Mammary epithelial cell (primary cell): Measurements from ENCODE around the gene RUSC1.

Source experiments
- CTCF ChIP-seq, 2 donors: IDR thresholded peaks in 1 of 2; conservative IDR thresholded peaks in 1 of 2; 2 replicates each; pipeline ENCODE4 v1.5.1; 2011 to 2012; ENCODE audit warnings: inconsistent platforms in 2 of 2, low read length in 2 of 2, mild to moderate bottlenecking in 2 of 2, control low read depth in 1 of 2, low read depth in 1 of 2; ENCODE audit not compliant: insufficient read depth in 1 of 2; ENCODE audit errors: extremely low read depth in 1 of 2
- EZH2 ChIP-seq: IDR thresholded peaks from 2 replicates; pipeline ENCODE4 v1.6.1; 2012; ENCODE audit warnings: low read length, inconsistent platforms, borderline replicate concordance

DNA sequence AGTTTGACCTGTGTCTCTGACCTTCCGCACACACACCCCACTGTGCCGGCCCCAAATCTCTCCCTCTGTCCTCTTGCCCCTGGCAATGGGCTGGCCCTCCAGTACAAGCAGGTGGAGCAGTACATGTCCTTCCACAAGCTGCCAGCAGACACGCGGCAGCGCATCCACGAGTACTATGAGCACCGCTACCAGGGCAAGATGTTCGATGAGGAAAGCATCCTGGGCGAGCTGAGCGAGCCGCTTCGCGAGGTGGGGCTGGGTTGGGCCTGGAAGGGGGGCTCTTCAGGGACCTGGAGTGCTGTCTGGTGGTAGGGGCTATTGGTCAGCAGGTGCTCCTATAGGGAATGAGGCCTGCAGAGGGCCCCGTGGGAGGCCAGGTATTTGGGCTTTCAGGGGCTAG, 35.6 kb upstream of the RUSC1 start:
- TF ChIP-seq CTCF (conservative IDR thresholded peaks at IDR 0.05 in 1 of 2, IDR thresholded peaks at IDR 0.05 in 1 of 2; ENCODE audit: extremely low read depth in 1 of 2, insufficient read depth in 1 of 2, low read depth in 1 of 2, low read length in 2 of 2): no peak
- no peak for TF ChIP-seq EZH2
